ENCODE measurements around the gene RNASE11.

DNA sequence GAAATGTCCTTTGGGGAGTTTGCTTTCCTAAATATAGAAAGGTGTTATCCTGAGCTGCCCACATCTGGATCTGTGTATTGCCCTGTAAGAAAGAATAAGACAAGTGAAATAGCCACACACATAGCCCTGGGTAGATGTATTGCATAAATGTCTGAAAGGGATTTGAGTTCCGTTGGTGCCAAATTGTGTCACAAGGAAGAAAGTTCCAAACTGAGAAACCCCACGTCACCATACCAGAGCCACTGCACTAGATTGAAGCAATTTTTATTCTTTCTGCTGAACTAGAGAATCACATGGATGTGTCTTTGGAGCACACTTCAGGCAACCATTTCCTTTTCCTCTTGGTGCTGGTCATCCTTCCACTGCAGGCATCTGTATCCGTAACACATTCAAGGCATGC is 32.0 kb downstream of the RNASE11 start:
- TF ChIP-seq, protein P1, sequence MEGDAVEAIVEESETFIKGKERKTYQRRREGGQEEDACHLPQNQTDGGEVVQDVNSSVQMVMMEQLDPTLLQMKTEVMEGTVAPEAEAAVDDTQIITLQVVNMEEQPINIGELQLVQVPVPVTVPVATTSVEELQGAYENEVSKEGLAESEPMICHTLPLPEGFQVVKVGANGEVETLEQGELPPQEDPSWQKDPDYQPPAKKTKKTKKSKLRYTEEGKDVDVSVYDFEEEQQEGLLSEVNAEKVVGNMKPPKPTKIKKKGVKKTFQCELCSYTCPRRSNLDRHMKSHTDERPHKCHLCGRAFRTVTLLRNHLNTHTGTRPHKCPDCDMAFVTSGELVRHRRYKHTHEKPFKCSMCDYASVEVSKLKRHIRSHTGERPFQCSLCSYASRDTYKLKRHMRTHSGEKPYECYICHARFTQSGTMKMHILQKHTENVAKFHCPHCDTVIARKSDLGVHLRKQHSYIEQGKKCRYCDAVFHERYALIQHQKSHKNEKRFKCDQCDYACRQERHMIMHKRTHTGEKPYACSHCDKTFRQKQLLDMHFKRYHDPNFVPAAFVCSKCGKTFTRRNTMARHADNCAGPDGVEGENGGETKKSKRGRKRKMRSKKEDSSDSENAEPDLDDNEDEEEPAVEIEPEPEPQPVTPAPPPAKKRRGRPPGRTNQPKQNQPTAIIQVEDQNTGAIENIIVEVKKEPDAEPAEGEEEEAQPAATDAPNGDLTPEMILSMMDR (IDR thresholded peaks at IDR 0.05), result no peak
- no peak for TF ChIP-seq POLR2A (IDR thresholded peaks at IDR 0.05)
